A549 (cell line): ENCODE measurements around the gene BBX.

ENCODE experiments used
- CTCF ChIP-seq: fragments of >200 bp; sonication (Bioruptor Twin); formaldehyde crosslinking; IDR thresholded peaks from 3 replicates; pipeline ENCODE4 v1.5.1; 2016
- EHMT2 ChIP-seq: fragments of 200-600 bp; sonication (generic); IDR thresholded peaks from 2 replicates; pipeline ENCODE4 v1.6.1; 2016; ENCODE audit warnings: antibody characterized with exemption, low read depth, mild to moderate bottlenecking, moderate library complexity
- EP300 ChIP-seq, 2 experiments: fragments of >200 bp; sonication (Bioruptor Twin); formaldehyde crosslinking; IDR thresholded peaks; 2 replicates in 1 of 2; 3 replicates in 1 of 2; pipeline ENCODE4 v1.6.1; 2016 to 2017
- HDAC2 ChIP-seq: fragments of 200-600 bp; sonication (generic); IDR thresholded peaks from 2 replicates; pipeline ENCODE4 v1.6.1; 2016
- HEYL ChIP-seq: fragments of 250-450 bp; sonication (Bioruptor Pico); IDR thresholded peaks from 2 replicates; pipeline ENCODE4 v1.8.0; 2021; ENCODE audit warnings: mild to moderate bottlenecking, moderate library complexity
- KDM1A ChIP-seq: fragments of 200-600 bp; sonication (generic); IDR thresholded peaks from 2 replicates; pipeline ENCODE4 v1.6.1; 2016; ENCODE audit warnings: low read depth, mild to moderate bottlenecking
- KDM5A ChIP-seq: fragments of 200-600 bp; sonication (generic); IDR thresholded peaks from 2 replicates; pipeline ENCODE4 v1.6.1; 2016; ENCODE audit warnings: antibody characterized with exemption, mild to moderate bottlenecking
- MYC ChIP-seq: IDR thresholded peaks from 2 replicates; pipeline ENCODE4 v1.6.1; 2012; ENCODE audit warnings: mild to moderate bottlenecking, inconsistent platforms, low read length, improper control_type of control experiment, borderline replicate concordance
- RCOR1 ChIP-seq: fragments of 150-350 bp; IDR thresholded peaks from 2 replicates; pipeline ENCODE4 v1.6.1; 2014; ENCODE audit warnings: antibody characterized with exemption, low read length, low read depth
- RFX5 ChIP-seq: fragments of 450-650 bp; IDR thresholded peaks from 2 replicates; pipeline ENCODE4 v1.7.1; 2014; ENCODE audit warnings: antibody characterized with exemption, mild to moderate bottlenecking, moderate library complexity
- USF2 ChIP-seq: fragments of 450-650 bp; IDR thresholded peaks from 2 replicates; pipeline ENCODE4 v1.6.1; 2014; ENCODE audit warnings: antibody characterized with exemption

- TF ChIP-seq MYC (no peak), RFX5 (no peak), HEYL (no peak), CTCF (no peak), KDM1A (no peak), USF2 (no peak), KDM5A (no peak), RCOR1 (no peak), HDAC2 (no peak), EP300 (IDR thresholded peaks at IDR 0.05) (no peak), EHMT2 (no peak)
Observed at GRCh38 chr3:107760144-107760543, 237.4 kb downstream of the BBX start.
